Gastrocnemius medialis (tissue), 4 donors: Measurements from ENCODE around the gene SURF1. TPM values are rescaled to one million over a fixed set of nuclear protein-coding genes. Genes with fewer than 3 reads are reported as not detected.
"Not testable (repeated sequence)": the region's sequence is repeated elsewhere in the genome, so short reads cannot be mapped to it uniquely, and the experiment has no call there.

Source experiments
- ATAC-seq, 2 donors: fragments of 150-250 bp; one replicate each; pipeline ENCODE4 v1.9.1; 2016
- DNase-seq, 2 donors: peaks; one replicate each; pipeline ENCODE4 v3.0.0-alpha.2; 2019
- H3K27ac ChIP-seq, 4 donors: fragments of 200-600 bp; sonication (generic); 1 replicate in 1 of 4; 2 replicates in 3 of 4; pipeline ENCODE4 v1.5.1; 2016 to 2018; ENCODE audit warnings: mild to moderate bottlenecking in 2 of 4, moderate library complexity in 1 of 4
- H3K27me3 ChIP-seq, 3 donors: fragments of 200-600 bp; sonication (generic) in 2 of 3; 1 replicate in 1 of 3; 2 replicates in 2 of 3; pipeline versions ENCODE4 v1.5.1 to v1.6.0; 2016 to 2019; ENCODE audit warnings: mild to moderate bottlenecking in 1 of 3, moderate library complexity in 1 of 3
- H3K36me3 ChIP-seq, 2 donors: fragments of 200-600 bp; sonication (generic) in 1 of 2; one replicate each; pipeline ENCODE4 v1.5.1; 2017 to 2018
- H3K4me1 ChIP-seq, 2 donors: fragments of 200-600 bp; sonication (generic) in 1 of 2; one replicate each; pipeline ENCODE4 v1.5.1; 2016 to 2017; ENCODE audit warnings: mild to moderate bottlenecking in 2 of 2
- H3K4me3 ChIP-seq, 4 donors: fragments of 200-600 bp; sonication (generic) in 3 of 4; 1 replicate in 1 of 4; 2 replicates in 3 of 4; pipeline ENCODE4 v1.5.1; 2016 to 2019; ENCODE audit warnings: mild to moderate bottlenecking in 2 of 4
- H3K9me3 ChIP-seq, 3 donors: fragments of 200-600 bp; sonication (generic) in 2 of 3; 1 replicate in 1 of 3; 2 replicates in 2 of 3; pipeline ENCODE4 v1.5.1; 2016 to 2019
- CTCF ChIP-seq, 5 experiments: fragments of 450-650 bp in 3 of 5; fragments of 200-600 bp in 2 of 5; sonication (generic) in 2 of 5; IDR thresholded peaks in 4 of 5; conservative IDR thresholded peaks in 1 of 5; 1 replicate in 4 of 5; 2 replicates in 1 of 5; pipeline ENCODE4 v1.5.1; 2016 to 2019; ENCODE audit warnings: antibody characterized with exemption in 5 of 5, mild to moderate bottlenecking in 3 of 5, moderate library complexity in 3 of 5
- POLR2A ChIP-seq, 2 donors: fragments of 450-650 bp; IDR thresholded peaks; one replicate each; pipeline ENCODE4 v1.6.1; 2017; ENCODE audit warnings: antibody characterized with exemption in 2 of 2, mild to moderate bottlenecking in 2 of 2, moderate library complexity in 2 of 2
- in situ Hi-C, 4 donors: fragments of 200-750 bp; cut with MboI; loops; one replicate each; pipeline versions ENCODE4 v1.15.0 to v1.8.0; 2017; ENCODE audit warnings: low sequenced_read_pairs in 4 of 4
- intact Hi-C: fragments of 100-400 bp; cut with DNase I; formaldehyde crosslinking; loops from one replicate; pipeline ENCODE4 v1.15.1; 2023; ENCODE audit warnings: low total_unique reads
- total RNA-seq, 4 donors: library from RNA; depleted of rRNA; stranded (reverse); fragments of >200 nt; gene quantifications; one replicate each; pipeline versions ENCODE4 v1.1.0 to v1.2.3, GENCODE V29; 2016

SURF1 gene
- total RNA-seq, 4 donors from 2014 or later = 33.8 to 68.9 (median 56.0) TPM

GRCh38 chr9:133396952-133397351 lies 40.7 kb upstream of the SURF1 start:
- intact Hi-C loops (no loop called here), in situ Hi-C loops (no loop called here)
- peaks cover 7 to 21% (median 13%) of the 10 kb centered on the region in 3 donors for H3K27me3 ChIP-seq
- no peak overlapping the region for H3K27ac ChIP-seq
- no peak overlapping the region for H3K4me3 ChIP-seq
- peak in 1 of 2 donors; percentile 26 for ATAC-seq
- H3K4me1 ChIP-seq = no peaks in the 10 kb centered on the region
- no peaks in the 10 kb centered on the region for H3K9me3 ChIP-seq
- TF ChIP-seq POLR2A (IDR thresholded peaks at IDR 0.05) = no peak
- peak in 1 of 5 experiments; percentile 13 for TF ChIP-seq CTCF (IDR thresholded peaks at IDR 0.05 in 4 of 5, conservative IDR thresholded peaks at IDR 0.05 in 1 of 5)
- H3K36me3 ChIP-seq = no peaks in the 10 kb centered on the region
- DNase-seq = no peak

- in situ Hi-C loops (no loop called here), intact Hi-C loops (no loop called here)
- Histone ChIP-seq H3K4me3 (no peak overlapping the region), H3K27ac (no peak overlapping the region), H3K4me1 (no peaks in the 10 kb centered on the region), H3K36me3 (no peaks in the 10 kb centered on the region), H3K9me3 (no peaks in the 10 kb centered on the region), H3K27me3 (peaks cover 7 to 22% (median 21%) of the 10 kb centered on the region in 3 donors)
- no peak for TF ChIP-seq CTCF (IDR thresholded peaks at IDR 0.05 in 4 of 5, conservative IDR thresholded peaks at IDR 0.05 in 1 of 5)
- TF ChIP-seq POLR2A (IDR thresholded peaks at IDR 0.05) = no peak
- DNase-seq (no peak), ATAC-seq (no peak)
Observed at GRCh38 chr9:133394687-133395271, 38.5 kb upstream of the SURF1 start.

GRCh38 chr9:133393399-133393798 lies 37.1 kb upstream of the SURF1 start:
- in situ Hi-C loops = no loop called here
- H3K9me3 ChIP-seq = no peaks in the 10 kb centered on the region
- H3K4me3 ChIP-seq = no peak overlapping the region
- H3K27me3 ChIP-seq = peaks cover 7 to 22% (median 21%) of the 10 kb centered on the region in 3 donors
- no peaks in the 10 kb centered on the region for H3K4me1 ChIP-seq
- no peak for TF ChIP-seq POLR2A (IDR thresholded peaks at IDR 0.05)
- no peak for TF ChIP-seq CTCF (IDR thresholded peaks at IDR 0.05 in 4 of 5, conservative IDR thresholded peaks at IDR 0.05 in 1 of 5)
- no peak for DNase-seq
- ATAC-seq = no peak
- no peak overlapping the region for H3K27ac ChIP-seq
- H3K36me3 ChIP-seq = no peaks in the 10 kb centered on the region
- intact Hi-C loops = no loop called here

- ATAC-seq, intact Hi-C loops, H3K36me3 ChIP-seq, DNase-seq, H3K4me1 ChIP-seq, H3K9me3 ChIP-seq, H3K27ac ChIP-seq, H3K4me3 ChIP-seq, in situ Hi-C loops: not testable (repeated sequence)
- H3K27me3 ChIP-seq = peaks cover 7 to 22% (median 21%) of the 10 kb centered on the region in 3 donors
Observed at GRCh38 chr9:133392308-133392707, 36.0 kb upstream of the SURF1 start.

GRCh38 chr9:133391449-133391848 lies 35.2 kb upstream of the SURF1 start:
- H3K9me3 ChIP-seq, H3K36me3 ChIP-seq, H3K27ac ChIP-seq, H3K4me1 ChIP-seq, DNase-seq, H3K4me3 ChIP-seq, ATAC-seq, intact Hi-C loops, in situ Hi-C loops: not testable (repeated sequence)
- peaks cover 7 to 22% (median 21%) of the 10 kb centered on the region in 3 donors for H3K27me3 ChIP-seq

- ATAC-seq = no peak
- in situ Hi-C loops = no loop called here
- H3K27me3 ChIP-seq = peaks cover 7 to 21% (median 20%) of the 10 kb centered on the region in 3 donors
Observed at GRCh38 chr9:133390713-133391112, 34.4 kb upstream of the SURF1 start.

More at GRCh38 chr9:133390713-133391112, 34.4 kb upstream of the SURF1 start:
- Histone ChIP-seq H3K4me3 (no peak overlapping the region), H3K4me1 (no peaks in the 10 kb centered on the region), H3K9me3 (no peaks in the 10 kb centered on the region), H3K27ac (no peak overlapping the region), H3K36me3 (no peaks in the 10 kb centered on the region)
- no peak for DNase-seq
- TF ChIP-seq POLR2A (IDR thresholded peaks at IDR 0.05) = no peak
- no peak for TF ChIP-seq CTCF (IDR thresholded peaks at IDR 0.05 in 4 of 5, conservative IDR thresholded peaks at IDR 0.05 in 1 of 5)
- intact Hi-C loops = no loop called here
